Coronary artery (tissue), 2 donors: Measurements from ENCODE around the gene MGST1.

Experiments used
- DNase-seq: peaks from one replicate; pipeline ENCODE4 v3.0.0-alpha.2; 2017; ENCODE audit warnings: low spot score
- H3K27ac ChIP-seq, 2 donors: fragments of 200-600 bp; sonication (generic); one replicate each; pipeline ENCODE4 v1.5.1; 2016 to 2019
- H3K4me3 ChIP-seq: fragments of 200-600 bp; sonication (generic); 2 replicates; pipeline ENCODE4 v1.5.1; 2016; ENCODE audit warnings: mild to moderate bottlenecking, moderate library complexity
- TF ChIP-seq, protein P1 (sequence below): fragments of 200-600 bp; sonication (generic); IDR thresholded peaks from one replicate; pipeline ENCODE4 v1.5.1; 2019; ENCODE audit warnings: antibody characterized with exemption

The MGST1 gene

GRCh38 chr12:16348435-16349130 lies 1.1 kb downstream of the MGST1 start:
- TF ChIP-seq, protein P1, sequence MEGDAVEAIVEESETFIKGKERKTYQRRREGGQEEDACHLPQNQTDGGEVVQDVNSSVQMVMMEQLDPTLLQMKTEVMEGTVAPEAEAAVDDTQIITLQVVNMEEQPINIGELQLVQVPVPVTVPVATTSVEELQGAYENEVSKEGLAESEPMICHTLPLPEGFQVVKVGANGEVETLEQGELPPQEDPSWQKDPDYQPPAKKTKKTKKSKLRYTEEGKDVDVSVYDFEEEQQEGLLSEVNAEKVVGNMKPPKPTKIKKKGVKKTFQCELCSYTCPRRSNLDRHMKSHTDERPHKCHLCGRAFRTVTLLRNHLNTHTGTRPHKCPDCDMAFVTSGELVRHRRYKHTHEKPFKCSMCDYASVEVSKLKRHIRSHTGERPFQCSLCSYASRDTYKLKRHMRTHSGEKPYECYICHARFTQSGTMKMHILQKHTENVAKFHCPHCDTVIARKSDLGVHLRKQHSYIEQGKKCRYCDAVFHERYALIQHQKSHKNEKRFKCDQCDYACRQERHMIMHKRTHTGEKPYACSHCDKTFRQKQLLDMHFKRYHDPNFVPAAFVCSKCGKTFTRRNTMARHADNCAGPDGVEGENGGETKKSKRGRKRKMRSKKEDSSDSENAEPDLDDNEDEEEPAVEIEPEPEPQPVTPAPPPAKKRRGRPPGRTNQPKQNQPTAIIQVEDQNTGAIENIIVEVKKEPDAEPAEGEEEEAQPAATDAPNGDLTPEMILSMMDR: no peak
- DNase-seq: no peak
- Histone ChIP-seq H3K27ac (peak overlapping the region in 1 of 2 donors; percentile 81), H3K4me3 (peak overlapping the region; percentile 70)

GRCh38 chr12:16349131-16349460 lies 1.7 kb downstream of the MGST1 start:
- TF ChIP-seq, protein P1: no peak
- Histone ChIP-seq H3K4me3 (peak overlapping the region; percentile 70), H3K27ac (peak overlapping the region in 1 of 2 donors; percentile 69)
- DNase-seq: peak; percentile 78

- DNase-seq: no peak
- peak overlapping the region in 1 of 2 donors; percentile 70 for H3K27ac ChIP-seq
- TF ChIP-seq, protein P1: no peak
- H3K4me3 ChIP-seq: peak overlapping the region; percentile 21
Measured at GRCh38 chr12:16350682-16351081, 3.2 kb downstream of the MGST1 start.

GRCh38 chr12:16352481-16352880 lies 5.0 kb downstream of the MGST1 start:
- TF ChIP-seq, protein P1: no peak
- no peak for DNase-seq
- Histone ChIP-seq H3K27ac (peak overlapping the region in 1 of 2 donors; percentile 13), H3K4me3 (no peak overlapping the region)

DNA sequence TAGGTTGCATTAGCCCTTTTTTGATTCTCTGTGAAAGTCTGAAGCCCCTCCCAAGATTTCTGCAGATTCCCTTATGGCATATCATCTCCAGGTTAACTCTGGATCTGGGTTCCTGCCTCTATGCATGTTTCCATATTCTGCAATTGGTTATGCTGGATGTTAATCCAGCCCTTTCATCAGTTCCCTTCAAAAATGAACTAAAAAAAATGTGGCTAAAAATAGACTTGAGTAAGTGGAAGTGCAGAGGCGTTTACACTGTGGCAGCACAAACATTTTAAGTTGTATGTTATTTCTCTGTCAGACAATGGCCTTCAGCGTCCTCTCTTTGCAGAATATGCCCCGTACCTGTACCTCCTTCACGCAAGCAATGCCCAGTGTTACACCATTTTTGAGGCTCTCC lies 11.4 kb downstream of the MGST1 start:
- TF ChIP-seq, protein P1: no peak
- no peak for DNase-seq
- no peak overlapping the region for H3K4me3 ChIP-seq
- H3K27ac ChIP-seq: no peak overlapping the region

DNA sequence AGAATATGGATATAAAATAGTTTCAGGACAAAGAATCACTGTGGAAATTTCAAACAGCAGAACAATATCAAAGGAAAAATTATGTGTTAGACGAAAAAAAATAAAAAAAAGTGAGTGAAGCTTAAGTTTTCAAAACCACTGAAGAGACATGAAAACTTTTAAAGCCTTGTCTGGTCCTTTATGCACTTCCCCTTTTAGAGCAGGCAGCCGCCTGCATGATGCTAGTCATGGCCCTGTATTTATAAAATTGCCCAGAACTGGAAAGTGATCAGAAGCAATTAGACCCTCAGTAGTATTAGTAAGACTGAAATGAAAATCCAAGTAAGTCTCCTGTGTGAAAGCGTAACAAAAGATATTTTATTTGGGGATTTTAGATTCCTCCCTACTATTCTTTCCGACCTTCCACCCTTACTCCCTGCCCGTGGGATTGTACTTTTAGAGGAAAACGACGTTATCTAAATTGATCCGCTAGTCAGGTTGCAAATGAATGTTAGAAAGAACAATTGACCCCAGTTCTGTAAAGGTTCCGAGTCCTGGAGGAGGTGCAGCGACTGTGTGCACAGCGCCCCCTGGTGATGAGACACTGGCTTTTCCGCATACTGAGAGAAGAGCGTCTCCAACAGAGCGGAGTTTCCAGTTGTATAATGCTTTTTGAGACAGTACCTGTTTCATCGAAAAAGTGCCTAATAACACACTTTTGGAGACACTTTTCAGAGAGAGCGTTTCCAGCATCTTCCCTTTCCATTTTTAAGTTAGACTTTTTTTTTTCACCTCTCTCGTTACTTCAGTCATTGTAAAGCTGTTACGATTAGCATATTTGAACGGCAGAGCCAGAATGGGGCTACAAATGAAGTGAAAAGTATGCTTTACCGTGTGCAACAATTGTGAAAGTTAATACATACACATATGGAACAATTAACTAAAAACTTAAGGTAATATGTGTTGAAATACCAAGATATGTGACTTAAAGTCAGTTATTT lies 12.4 kb downstream of the MGST1 start:
- no peak for DNase-seq
- Histone ChIP-seq H3K27ac (no peak overlapping the region), H3K4me3 (no peak overlapping the region)
- TF ChIP-seq, protein P1: no peak
